H9 (cell line): ENCODE results near the gene LMNTD1. TPM values are rescaled to one million over a fixed set of nuclear protein-coding genes. Genes with fewer than 3 reads are reported as not detected.
"Not testable (repeated sequence)": the region's sequence is repeated elsewhere in the genome, so short reads cannot be mapped to it uniquely, and the experiment has no call there.

ENCODE experiments used
- DNase-seq: peaks from one replicate; pipeline ENCODE4 v3.0.0-alpha.2; 2017
- H2AFZ ChIP-seq: one replicate; pipeline ENCODE4 v1.6.1; 2013; ENCODE audit warnings: mild to moderate bottlenecking, low read length, control low read depth, moderate library complexity
- H2AK5ac ChIP-seq: 2 replicates; pipeline ENCODE4 v1.6.1; 2013; ENCODE audit warnings: low read length, control low read depth, mixed read lengths; ENCODE audit not compliant: insufficient read length
- H2BK120ac ChIP-seq: one replicate; pipeline ENCODE4 v1.6.1; 2013; ENCODE audit warnings: low read depth, mild to moderate bottlenecking, low read length, control low read depth, inconsistent platforms; ENCODE audit not compliant: poor library complexity, severe bottlenecking
- H2BK12ac ChIP-seq: 2 replicates; pipeline ENCODE4 v1.6.1; 2013; ENCODE audit warnings: low read length, control low read depth, mixed read lengths, low read depth; ENCODE audit not compliant: insufficient read length
- H2BK15ac ChIP-seq: 2 replicates; pipeline ENCODE4 v1.6.1; 2013; ENCODE audit warnings: low read depth, low read length, control low read depth
- H2BK20ac ChIP-seq: one replicate; pipeline ENCODE4 v1.6.1; 2013; ENCODE audit warnings: low read depth, mild to moderate bottlenecking, low read length, control low read depth, inconsistent platforms; ENCODE audit not compliant: poor library complexity, severe bottlenecking
- H2BK5ac ChIP-seq: 2 replicates; pipeline ENCODE4 v1.6.1; 2013; ENCODE audit warnings: low read length, control low read depth, mixed read lengths; ENCODE audit not compliant: insufficient read length
- H3K14ac ChIP-seq: 2 replicates; pipeline ENCODE4 v1.6.1; 2013; ENCODE audit warnings: low read length, control low read depth; ENCODE audit not compliant: insufficient read depth
- H3K18ac ChIP-seq: 2 replicates; pipeline ENCODE4 v1.6.1; 2013; ENCODE audit warnings: low read depth, mild to moderate bottlenecking, mixed read lengths, low read length, control low read depth; ENCODE audit not compliant: insufficient read length
- H3K23ac ChIP-seq: 2 replicates; pipeline ENCODE4 v1.6.1; 2013; ENCODE audit warnings: low read length, control low read depth, mixed read lengths, low read depth; ENCODE audit not compliant: insufficient read length
- H3K23me2 ChIP-seq: 2 replicates; pipeline ENCODE4 v1.6.1; 2013; ENCODE audit warnings: low read depth, mild to moderate bottlenecking, mixed read lengths, low read length, control low read depth; ENCODE audit not compliant: insufficient read length, poor library complexity, severe bottlenecking
- H3K27ac ChIP-seq: 2 replicates; pipeline ENCODE4 v1.5.1; 2013; ENCODE audit warnings: low read length, control low read depth, mixed read lengths, low read depth; ENCODE audit not compliant: insufficient read length
- H3K27me3 ChIP-seq: 2 replicates; pipeline ENCODE4 v1.6.1; 2013; ENCODE audit warnings: low read length, control low read depth, inconsistent platforms; ENCODE audit not compliant: insufficient read depth
- H3K4ac ChIP-seq: 2 replicates; pipeline ENCODE4 v1.6.1; 2013; ENCODE audit warnings: low read depth, mild to moderate bottlenecking, control low read depth, inconsistent platforms, low read length, moderate library complexity
- H3K4me1 ChIP-seq: 2 replicates; pipeline ENCODE4 v1.6.1; 2013; ENCODE audit warnings: low read length, control low read depth, inconsistent platforms; ENCODE audit not compliant: insufficient read depth
- H3K4me2 ChIP-seq: 2 replicates; pipeline ENCODE4 v1.6.1; 2013; ENCODE audit warnings: low read length, control low read depth, mixed read lengths; ENCODE audit not compliant: insufficient read length, insufficient read depth
- H3K56ac ChIP-seq: 2 replicates; pipeline ENCODE4 v1.6.1; 2013; ENCODE audit warnings: low read depth, mild to moderate bottlenecking, mixed read lengths, low read length, control low read depth; ENCODE audit not compliant: insufficient read length
- H3K79me1 ChIP-seq: 2 replicates; pipeline ENCODE4 v1.6.1; 2013; ENCODE audit warnings: low read depth, mild to moderate bottlenecking, moderate library complexity, low read length, control low read depth, inconsistent platforms; ENCODE audit not compliant: insufficient read depth, poor library complexity, severe bottlenecking
- H3K79me2 ChIP-seq: 2 replicates; pipeline ENCODE4 v1.6.1; 2013; ENCODE audit warnings: low read length, control low read depth, inconsistent platforms; ENCODE audit not compliant: insufficient read depth
- H3K9ac ChIP-seq: 2 replicates; pipeline ENCODE4 v1.6.1; 2013; ENCODE audit warnings: low read length, control low read depth, mixed read lengths; ENCODE audit not compliant: insufficient read length; ENCODE audit errors: extremely low read depth
- H3K9me3 ChIP-seq: one replicate; pipeline ENCODE4 v1.6.1; 2013; ENCODE audit warnings: low read depth, low read length, inconsistent platforms; ENCODE audit not compliant: control insufficient read depth
- H3T11ph ChIP-seq: one replicate; pipeline ENCODE4 v1.6.1; 2013; ENCODE audit warnings: mild to moderate bottlenecking, low read length, control low read depth, inconsistent platforms
- H4K20me1 ChIP-seq: one replicate; pipeline ENCODE4 v1.6.1; 2013; ENCODE audit not compliant: control insufficient read depth, insufficient read length, insufficient read depth
- H4K5ac ChIP-seq: 2 replicates; pipeline ENCODE4 v1.6.1; 2013; ENCODE audit warnings: low read depth, mild to moderate bottlenecking, mixed read lengths, low read length, control low read depth; ENCODE audit not compliant: insufficient read length
- H4K8ac ChIP-seq: replicated peaks from 2 replicates; pipeline ENCODE4 v1.6.1; 2013; ENCODE audit warnings: low read length, control low read depth, mixed read lengths, low read depth; ENCODE audit not compliant: insufficient read length
- H4K91ac ChIP-seq: 2 replicates; pipeline ENCODE4 v1.6.1; 2013; ENCODE audit warnings: low read depth, mild to moderate bottlenecking, moderate library complexity, mixed read lengths, low read length, control low read depth; ENCODE audit not compliant: insufficient read length
- H3K27ac Mint-ChIP-seq, 3 experiments: 2 replicates in 2 of 3; 3 replicates in 1 of 3; pipeline ENCODE4 v1.8.0; 2020 to 2021; ENCODE audit warnings: mixed read lengths in 3 of 3, mild to moderate bottlenecking in 1 of 3, moderate library complexity in 1 of 3
- H3K27me3 Mint-ChIP-seq: 2 replicates; pipeline ENCODE4 v1.8.0; 2021; ENCODE audit warnings: low read depth, mild to moderate bottlenecking, moderate library complexity, mixed read lengths
- H3K36me3 Mint-ChIP-seq, 3 experiments: 2 replicates in 2 of 3; 3 replicates in 1 of 3; pipeline ENCODE4 v1.8.0; 2020 to 2021; ENCODE audit warnings: low read depth in 3 of 3, mixed read lengths in 3 of 3; ENCODE audit not compliant: insufficient read depth in 1 of 3
- H3K4me1 Mint-ChIP-seq, 2 experiments: 2 replicates each; pipeline ENCODE4 v1.8.0; 2020; ENCODE audit warnings: mixed read lengths in 2 of 2
- H3K4me3 Mint-ChIP-seq, 2 experiments: 2 replicates in 1 of 2; 3 replicates in 1 of 2; pipeline ENCODE4 v1.8.0; 2020 to 2021; ENCODE audit warnings: mild to moderate bottlenecking in 2 of 2, mixed read lengths in 2 of 2, moderate library complexity in 1 of 2
- H3K9me3 Mint-ChIP-seq, 2 experiments: 2 replicates in 1 of 2; 3 replicates in 1 of 2; pipeline ENCODE4 v1.8.0; 2020; ENCODE audit warnings: mild to moderate bottlenecking in 2 of 2, mixed read lengths in 2 of 2, moderate library complexity in 1 of 2
- CTCF ChIP-seq: fragments of 200-600 bp; sonication (generic); conservative IDR thresholded peaks from 3 replicates; pipeline ENCODE4 v1.8.0; 2021; ENCODE audit warnings: antibody characterized with exemption, mild to moderate bottlenecking
- WGBS: extraction: QIAGEN DNeasy Blood & Tissue Kit; methylation state at CpG from one replicate; pipeline ENCODE4 v1.1.7; 2013; ENCODE audit warnings: missing lambda C conversion rate, low lambda C conversion rate, mixed read lengths; ENCODE audit not compliant: insufficient read length; ENCODE audit errors: extremely low coverage; 5-methylcytosine and 5-hydroxymethylcytosine counted together
- total RNA-seq: library from RNA; stranded (reverse); gene quantifications from 2 replicates; pipeline ENCODE4 v1.2.1, GENCODE V29; 2021

The LMNTD1 gene
- total RNA-seq, 1 experiment from 2014 or later: not detected

DNA sequence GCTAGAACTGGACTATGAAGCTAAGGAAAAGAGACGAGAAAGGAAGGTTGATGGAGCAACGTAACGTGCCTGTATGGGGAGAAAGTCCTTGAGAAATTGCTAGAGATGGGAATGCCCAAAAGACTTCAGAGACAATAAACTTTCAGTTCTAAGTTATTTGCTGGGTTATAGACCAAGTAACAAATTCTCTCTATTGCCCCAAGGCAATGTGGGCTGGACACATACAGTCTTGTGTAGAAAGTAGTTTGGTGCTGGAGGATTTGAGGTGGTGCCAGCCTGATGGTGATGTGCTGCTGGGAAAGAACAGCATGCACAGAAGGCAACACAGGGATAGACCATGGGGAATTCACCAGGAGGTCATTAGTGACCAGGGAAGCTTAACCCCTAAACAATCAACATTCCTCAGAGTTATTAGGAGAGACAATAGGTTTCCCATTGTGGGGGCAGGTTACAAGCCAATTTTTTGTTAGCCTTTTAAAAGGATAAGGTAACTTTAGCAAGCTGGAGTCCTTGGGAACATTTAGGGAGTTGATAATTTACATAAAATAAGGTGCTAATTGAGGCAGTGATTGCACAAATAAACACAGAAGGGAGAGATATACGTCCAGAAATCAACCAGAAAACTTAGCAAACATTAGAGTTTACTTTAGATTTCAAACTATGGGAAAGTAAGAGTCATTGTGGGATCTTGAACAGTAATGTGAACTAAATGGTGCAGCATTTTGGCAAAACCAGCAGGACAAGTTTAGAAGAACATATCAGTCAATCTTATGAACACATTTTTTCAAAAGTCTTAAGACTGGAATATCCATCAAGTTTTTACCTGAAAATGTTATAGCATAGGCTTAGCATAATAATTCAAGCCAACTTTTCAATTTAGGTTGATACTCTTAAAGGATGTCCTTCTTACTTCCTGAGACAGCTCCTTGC lies 61.4 kb downstream of the LMNTD1 start:
- Histone ChIP-seq H3K4me2 (no peak overlapping the region), H2BK12ac (no peak overlapping the region), H2AK5ac (no peak overlapping the region), H4K91ac (no peak overlapping the region), H4K8ac (no peak overlapping the region), H4K5ac (no peak overlapping the region), H3K9me3 (no peaks in the 10 kb centered on the region), H3K4ac (no peak overlapping the region), H3K4me1 (no peaks in the 10 kb centered on the region), H3K79me2 (no peaks in the 10 kb centered on the region), H2AFZ (no peak overlapping the region), H3K27ac (no peak overlapping the region), H3K23me2 (no peaks in the 10 kb centered on the region), H3K56ac (no peak overlapping the region), H2BK120ac (no peak overlapping the region), H3K23ac (no peak overlapping the region), H3K14ac (no peak overlapping the region), H4K20me1 (no peaks in the 10 kb centered on the region), H3K9ac (no peak overlapping the region), H3K79me1 (no peaks in the 10 kb centered on the region), H2BK20ac (no peak overlapping the region), H2BK15ac (no peak overlapping the region), H2BK5ac (no peak overlapping the region), H3T11ph (no peak overlapping the region), H3K18ac (no peak overlapping the region), H3K27me3 (no peaks in the 10 kb centered on the region)
- WGBS: no CpG with 5 or more reads among the region's 4 CpGs
- no peak for DNase-seq
- Mint-ChIP-seq H3K4me1 (peaks cover 12 to 30% of the 10 kb centered on the region in 2 experiments), H3K9me3 (peaks cover 5 to 6% of the 10 kb centered on the region in 2 experiments; a peak in 4 of 5 replicates), H3K4me3 (peak overlapping the region in 1 of 2 experiments; percentile 48; a peak in 2 of 5 replicates), H3K27ac (no peak overlapping the region; a peak in 1 of 7 replicates), H3K27me3 (peaks cover 45% of the 10 kb centered on the region), H3K36me3 (peaks cover 2 to 7% (median 3%) of the 10 kb centered on the region in 3 experiments; a peak in 5 of 7 replicates)
- TF ChIP-seq CTCF: no peak

DNA sequence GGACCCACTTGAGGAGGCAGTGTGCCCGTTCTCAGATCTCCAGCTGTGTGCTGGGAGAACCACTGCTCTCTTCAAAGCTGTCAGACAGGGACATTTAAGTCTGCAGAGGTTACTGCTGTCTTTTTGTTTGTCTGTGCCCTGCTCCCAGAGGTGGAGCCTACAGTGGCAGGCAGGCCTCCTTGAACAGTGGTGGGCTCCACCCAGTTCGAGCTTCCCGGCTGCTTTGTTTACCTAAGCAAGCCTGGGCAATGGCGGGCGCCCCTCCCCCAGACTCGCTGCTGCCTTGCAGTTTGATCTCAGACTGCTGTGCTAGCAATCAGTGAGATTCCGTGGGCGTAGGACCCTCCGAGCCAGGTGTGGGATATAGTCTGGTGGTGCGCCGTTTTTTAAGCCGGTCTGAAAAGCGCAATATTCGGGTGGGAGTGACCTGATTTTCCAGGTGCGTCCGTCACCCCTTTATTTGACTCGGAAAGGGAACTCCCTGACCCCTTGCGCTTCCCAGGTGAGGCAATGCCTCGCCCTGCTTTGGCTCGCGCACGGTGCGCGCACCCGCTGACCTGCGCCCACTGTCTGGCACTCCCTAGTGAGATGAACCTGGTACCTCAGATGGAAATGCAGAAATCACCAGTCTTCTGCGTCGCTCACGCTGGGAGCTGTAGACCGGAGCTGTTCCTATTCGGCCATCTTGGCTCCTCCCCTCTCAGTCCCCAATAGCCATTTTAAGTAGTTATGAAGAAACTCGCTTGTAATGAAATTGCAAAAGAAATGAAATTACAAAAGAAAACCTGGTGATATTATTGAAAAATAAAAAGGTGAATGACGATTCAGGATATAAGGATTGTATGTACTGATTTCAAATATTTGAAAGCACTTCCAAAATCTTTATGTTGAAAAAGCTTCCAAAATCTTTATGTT lies 63.9 kb downstream of the LMNTD1 start:
- H3K36me3 Mint-ChIP-seq, H3K23ac ChIP-seq, H2BK12ac ChIP-seq, H3K9ac ChIP-seq, H4K91ac ChIP-seq, H2AK5ac ChIP-seq, H3K9me3 ChIP-seq, H3K23me2 ChIP-seq, H3K4ac ChIP-seq, H3K14ac ChIP-seq, H3K4me2 ChIP-seq, H2BK120ac ChIP-seq, H2BK15ac ChIP-seq, H3K9me3 Mint-ChIP-seq, H3K18ac ChIP-seq, H4K8ac ChIP-seq, H4K20me1 ChIP-seq, H3T11ph ChIP-seq, H3K56ac ChIP-seq, H2BK20ac ChIP-seq, H2BK5ac ChIP-seq, H4K5ac ChIP-seq, H3K79me2 ChIP-seq, H3K4me1 ChIP-seq, H3K79me1 ChIP-seq, H3K27me3 ChIP-seq, H2AFZ ChIP-seq: not testable (repeated sequence)
- WGBS: no CpG with 5 or more reads among the region's 33 CpGs
- Mint-ChIP-seq H3K4me3 (peak overlapping the region; percentile 70 to 84), H3K27me3 (peaks cover 42% of the 10 kb centered on the region), H3K27ac (peak overlapping the region; percentile 76 to 94 (median 94); a peak in 6 of 7 replicates), H3K4me1 (peaks cover 12 to 30% of the 10 kb centered on the region in 2 experiments)
- peak; percentile 58 for DNase-seq
- H3K27ac ChIP-seq: peak overlapping the region; percentile 68
